Neural crest cell (in vitro differentiated cells): ENCODE results near the gene JPH3. TPM values are rescaled to one million over a fixed set of nuclear protein-coding genes. Genes with fewer than 3 reads are reported as not detected.

Source experiments
- DNase-seq: peaks from one replicate; pipeline ENCODE4 v3.0.0; 2021; ENCODE audit warnings: low read depth, mixed read lengths, low spot score
- H3K27ac Mint-ChIP-seq: one replicate; pipeline ENCODE4 v1.8.0; 2021; ENCODE audit warnings: mild to moderate bottlenecking, mixed read lengths; ENCODE audit not compliant: unreplicated experiment
- H3K27me3 Mint-ChIP-seq: 2 replicates; pipeline ENCODE4 v1.8.0; 2021; ENCODE audit warnings: low read depth, mild to moderate bottlenecking, mixed read lengths
- H3K36me3 Mint-ChIP-seq: 2 replicates; pipeline ENCODE4 v1.8.0; 2021; ENCODE audit warnings: low read depth, mild to moderate bottlenecking, mixed read lengths
- H3K4me1 Mint-ChIP-seq: 2 replicates; pipeline ENCODE4 v1.8.0; 2021; ENCODE audit warnings: mixed read lengths
- H3K4me3 Mint-ChIP-seq: one replicate; pipeline ENCODE4 v1.8.0; 2021; ENCODE audit warnings: mild to moderate bottlenecking, mixed read lengths
- H3K9me3 Mint-ChIP-seq: 2 replicates; pipeline ENCODE4 v1.8.0; 2021; ENCODE audit warnings: mixed read lengths
- total RNA-seq: library from RNA; stranded (reverse); gene quantifications from 2 replicates; pipeline ENCODE4 v1.2.1, GENCODE V29; 2021
- TF ChIP-seq, protein P1 (sequence below): fragments of 200-600 bp; sonication (generic); conservative IDR thresholded peaks from 2 replicates; pipeline ENCODE4 v1.5.0; 2021; ENCODE audit warnings: antibody characterized with exemption, mild to moderate bottlenecking

Gene JPH3
- total RNA-seq, 1 donor from 2014 or later = 9.1 TPM

DNA sequence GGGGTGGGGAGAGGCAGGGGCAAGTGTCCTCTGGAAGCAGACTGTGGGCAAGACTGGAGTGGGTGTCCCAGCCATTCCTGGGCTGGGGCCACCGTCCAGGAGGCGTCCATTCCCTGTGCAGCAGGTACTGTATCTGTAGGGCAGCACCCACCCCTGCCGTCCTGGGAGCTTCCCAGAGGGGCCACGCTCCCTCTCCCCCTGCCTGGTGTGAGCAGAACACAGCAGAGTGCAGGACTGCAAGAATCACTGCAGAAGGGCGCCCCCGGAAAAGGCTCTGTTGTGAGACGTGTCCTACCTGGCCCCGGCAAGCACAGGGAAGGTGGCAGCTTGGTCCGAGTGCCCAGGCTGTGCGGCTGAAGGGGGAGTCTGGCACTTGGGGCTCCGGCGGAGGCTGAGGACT, 93.2 kb downstream of the JPH3 start:
- H3K36me3 Mint-ChIP-seq = no peaks in the 10 kb centered on the region
- no peaks in the 10 kb centered on the region for H3K9me3 Mint-ChIP-seq
- no peak for DNase-seq
- no peaks in the 10 kb centered on the region for H3K27me3 Mint-ChIP-seq
- H3K4me1 Mint-ChIP-seq = no peaks in the 10 kb centered on the region
- H3K4me3 Mint-ChIP-seq = no peak overlapping the region
- TF ChIP-seq, protein P1, sequence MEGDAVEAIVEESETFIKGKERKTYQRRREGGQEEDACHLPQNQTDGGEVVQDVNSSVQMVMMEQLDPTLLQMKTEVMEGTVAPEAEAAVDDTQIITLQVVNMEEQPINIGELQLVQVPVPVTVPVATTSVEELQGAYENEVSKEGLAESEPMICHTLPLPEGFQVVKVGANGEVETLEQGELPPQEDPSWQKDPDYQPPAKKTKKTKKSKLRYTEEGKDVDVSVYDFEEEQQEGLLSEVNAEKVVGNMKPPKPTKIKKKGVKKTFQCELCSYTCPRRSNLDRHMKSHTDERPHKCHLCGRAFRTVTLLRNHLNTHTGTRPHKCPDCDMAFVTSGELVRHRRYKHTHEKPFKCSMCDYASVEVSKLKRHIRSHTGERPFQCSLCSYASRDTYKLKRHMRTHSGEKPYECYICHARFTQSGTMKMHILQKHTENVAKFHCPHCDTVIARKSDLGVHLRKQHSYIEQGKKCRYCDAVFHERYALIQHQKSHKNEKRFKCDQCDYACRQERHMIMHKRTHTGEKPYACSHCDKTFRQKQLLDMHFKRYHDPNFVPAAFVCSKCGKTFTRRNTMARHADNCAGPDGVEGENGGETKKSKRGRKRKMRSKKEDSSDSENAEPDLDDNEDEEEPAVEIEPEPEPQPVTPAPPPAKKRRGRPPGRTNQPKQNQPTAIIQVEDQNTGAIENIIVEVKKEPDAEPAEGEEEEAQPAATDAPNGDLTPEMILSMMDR = no peak
- H3K27ac Mint-ChIP-seq = no peak overlapping the region

DNA sequence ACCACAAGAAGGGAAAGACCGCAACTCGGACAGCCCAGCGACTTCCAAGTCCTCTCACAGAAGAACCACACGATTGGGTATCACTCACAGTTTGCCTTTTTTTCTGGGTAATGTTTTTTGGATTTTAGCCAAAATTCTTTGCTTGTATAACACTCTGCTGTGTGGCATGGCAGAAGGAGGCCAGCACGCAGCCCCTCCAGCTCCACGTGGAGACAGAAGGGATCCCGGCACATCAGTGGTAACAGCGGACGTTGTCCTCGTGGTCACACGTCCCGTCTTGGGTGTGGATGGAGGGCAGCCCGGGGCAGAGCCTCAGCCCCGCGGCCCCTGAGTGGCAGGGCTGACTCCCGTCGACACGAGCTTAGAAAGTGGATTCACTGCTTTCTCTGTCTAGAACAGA, 94.4 kb downstream of the JPH3 start:
- H3K27ac Mint-ChIP-seq = no peak overlapping the region

DNA sequence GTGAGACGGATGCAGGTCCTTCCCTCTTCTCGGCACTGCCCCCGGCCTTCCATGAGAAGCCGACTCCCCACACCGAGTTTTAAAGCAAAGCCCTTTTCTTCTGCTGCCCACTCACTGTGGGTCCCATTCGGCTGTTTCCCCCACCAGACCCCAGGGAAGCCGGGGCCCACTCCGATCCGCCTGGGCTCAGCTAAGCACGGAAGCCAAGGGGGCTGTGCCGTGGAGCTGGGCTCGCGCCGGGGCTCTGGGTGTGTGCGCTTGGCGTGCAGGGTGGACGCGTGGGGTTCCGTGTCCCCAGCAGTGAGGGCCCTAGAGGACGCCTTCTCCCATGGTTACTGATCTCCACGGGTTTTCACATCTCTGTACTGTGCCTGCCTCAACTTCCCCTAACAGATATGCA, 94.9 kb downstream of the JPH3 start:
- no peaks in the 10 kb centered on the region for H3K9me3 Mint-ChIP-seq
- no peak overlapping the region for H3K27ac Mint-ChIP-seq
- no peaks in the 10 kb centered on the region for H3K27me3 Mint-ChIP-seq
- no peaks in the 10 kb centered on the region for H3K4me1 Mint-ChIP-seq
- no peak overlapping the region for H3K4me3 Mint-ChIP-seq
- H3K36me3 Mint-ChIP-seq = no peaks in the 10 kb centered on the region
- DNase-seq = no peak
- TF ChIP-seq, protein P1 = no peak

More for the DNA sequence above, 94.4 kb downstream of the JPH3 start:
- Mint-ChIP-seq H3K4me1 (no peaks in the 10 kb centered on the region), H3K9me3 (no peaks in the 10 kb centered on the region), H3K36me3 (no peaks in the 10 kb centered on the region), H3K4me3 (no peak overlapping the region), H3K27me3 (no peaks in the 10 kb centered on the region)
- TF ChIP-seq, protein P1 = no peak
- DNase-seq = no peak

DNA sequence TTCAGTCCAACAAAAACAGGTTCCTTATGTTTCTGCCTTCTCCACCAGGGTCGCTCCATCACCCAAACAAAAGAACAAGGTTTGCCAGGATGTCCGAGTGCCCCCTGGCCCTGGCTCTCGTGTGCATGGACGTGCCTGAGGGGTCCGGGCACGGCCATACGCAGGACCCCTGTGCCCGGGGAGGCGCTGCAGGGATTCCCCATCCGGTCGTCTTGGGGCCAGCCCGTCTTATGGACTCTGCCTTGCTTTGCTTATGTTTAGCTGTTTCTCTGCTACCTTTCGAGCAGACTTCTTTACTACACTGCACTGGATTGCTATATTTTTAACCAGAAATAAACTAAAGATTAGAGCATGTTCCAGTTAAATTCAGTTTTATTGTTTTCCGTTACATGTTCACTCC, 95.5 kb downstream of the JPH3 start:
- Mint-ChIP-seq H3K4me3 (no peak overlapping the region), H3K4me1 (no peaks in the 10 kb centered on the region), H3K27me3 (no peaks in the 10 kb centered on the region), H3K36me3 (no peaks in the 10 kb centered on the region), H3K9me3 (no peaks in the 10 kb centered on the region), H3K27ac (no peak overlapping the region)
- TF ChIP-seq, protein P1 = no peak
- DNase-seq = no peak

DNA sequence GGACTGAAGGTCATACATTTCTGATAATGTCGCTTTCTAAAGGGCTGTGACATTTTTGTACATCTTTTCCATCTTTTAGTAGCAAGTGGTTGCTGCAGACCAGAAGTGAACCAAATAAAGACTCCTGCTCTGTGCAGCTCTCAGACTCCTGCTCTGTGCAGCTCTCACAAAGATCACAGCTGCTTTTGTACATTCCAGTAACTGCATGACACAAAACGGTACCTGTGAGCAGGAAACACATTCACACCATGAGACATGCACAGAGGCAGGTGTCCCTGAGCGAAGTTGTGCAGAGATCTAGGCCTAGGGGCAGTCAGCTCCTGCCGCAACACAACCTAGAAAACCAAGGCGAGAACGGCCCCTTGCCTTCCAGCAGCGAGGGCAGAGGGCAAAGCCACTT, 95.9 kb downstream of the JPH3 start:
- Mint-ChIP-seq H3K36me3 (no peaks in the 10 kb centered on the region), H3K27ac (peak overlapping the region; percentile 43), H3K9me3 (no peaks in the 10 kb centered on the region), H3K4me3 (no peak overlapping the region), H3K27me3 (no peaks in the 10 kb centered on the region), H3K4me1 (no peaks in the 10 kb centered on the region)
- TF ChIP-seq, protein P1 = no peak
- DNase-seq = no peak
